Pons (tissue), 1 donor: ENCODE data around the gene S100P.

ENCODE experiments used
- DNase-seq: peaks from one replicate; pipeline ENCODE4 v3.0.0-alpha.2; 2016; ENCODE audit warnings: low spot score

S100P gene

DNA sequence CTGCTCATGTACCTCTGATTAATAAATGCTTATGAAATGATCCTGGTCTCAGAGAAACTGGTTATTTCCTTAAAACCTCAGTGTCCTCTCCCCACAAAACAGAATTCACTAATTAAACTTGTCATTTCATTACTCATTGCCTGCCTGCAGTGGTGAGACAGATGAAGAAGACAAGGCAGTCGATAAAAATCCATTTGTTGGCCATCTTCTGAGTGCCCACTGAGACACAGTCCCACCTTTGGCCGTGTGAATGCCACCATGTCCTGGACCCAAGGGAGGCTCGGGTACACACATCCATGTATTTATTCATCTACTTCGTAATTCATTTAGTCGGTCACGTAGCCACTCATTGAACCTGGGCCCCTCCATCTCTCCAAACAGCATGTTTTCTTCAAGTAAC, 3.5 kb downstream of the S100P start:
- no peak for DNase-seq

DNA sequence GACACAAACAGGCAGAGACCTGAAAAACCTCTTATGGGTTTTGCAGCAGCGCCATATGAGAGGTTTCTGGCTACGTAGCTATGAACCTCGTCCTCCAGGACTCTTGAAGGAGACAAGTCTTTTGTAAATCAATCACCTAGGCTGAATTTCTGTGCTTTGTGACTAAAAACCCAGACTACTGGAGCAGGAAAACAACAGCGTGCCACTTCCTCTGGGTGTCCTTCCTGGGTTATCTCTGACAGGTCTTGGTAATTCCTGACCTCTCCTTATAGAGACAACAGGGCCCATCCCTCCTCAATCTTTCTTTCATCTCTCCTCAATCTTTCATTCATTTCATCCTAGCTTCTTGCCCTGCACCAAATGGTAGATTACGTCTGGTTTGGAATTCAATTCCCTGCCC, 5.7 kb downstream of the S100P start:
- DNase-seq, result no peak

DNA sequence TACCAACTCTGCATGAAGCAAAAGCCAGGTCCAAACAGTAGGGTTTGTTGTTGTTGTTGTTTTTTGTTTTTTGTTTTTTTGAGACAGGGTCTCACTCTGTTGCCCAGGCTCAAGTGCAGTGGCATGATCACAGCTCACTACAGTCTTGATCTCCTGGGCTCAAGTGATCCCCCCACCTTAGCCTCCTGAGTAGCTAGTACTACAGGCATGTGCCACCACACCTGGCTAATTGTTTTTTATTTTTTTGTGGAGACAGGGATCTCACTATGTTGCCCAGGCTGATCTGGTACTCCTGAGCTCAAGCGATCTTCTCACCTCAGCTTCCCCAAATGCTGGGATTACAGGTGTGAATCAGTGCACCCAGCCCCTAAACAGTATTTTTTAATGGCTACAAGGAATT, 6.2 kb downstream of the S100P start:
- no peak for DNase-seq

DNA sequence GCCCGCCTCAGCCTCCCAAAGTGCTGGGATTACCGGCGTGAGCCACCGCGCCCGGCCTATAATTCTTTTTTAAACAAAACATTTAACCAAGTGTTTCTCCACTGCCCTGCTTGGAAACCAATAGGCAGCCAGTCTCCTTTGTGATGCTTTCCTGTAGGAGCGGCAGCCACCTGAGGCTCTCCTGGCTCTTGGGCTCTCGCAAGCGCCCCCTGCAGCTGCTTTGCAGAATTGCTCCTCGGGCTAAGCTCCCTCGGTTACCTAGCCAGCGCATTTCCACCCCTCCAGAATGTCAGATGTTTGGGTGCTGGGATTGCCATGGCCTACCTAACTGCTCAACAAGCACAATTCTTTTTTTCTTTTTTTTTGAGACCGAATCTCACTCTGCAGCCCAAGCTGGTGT, 7.7 kb downstream of the S100P start:
- no peak for DNase-seq

DNA sequence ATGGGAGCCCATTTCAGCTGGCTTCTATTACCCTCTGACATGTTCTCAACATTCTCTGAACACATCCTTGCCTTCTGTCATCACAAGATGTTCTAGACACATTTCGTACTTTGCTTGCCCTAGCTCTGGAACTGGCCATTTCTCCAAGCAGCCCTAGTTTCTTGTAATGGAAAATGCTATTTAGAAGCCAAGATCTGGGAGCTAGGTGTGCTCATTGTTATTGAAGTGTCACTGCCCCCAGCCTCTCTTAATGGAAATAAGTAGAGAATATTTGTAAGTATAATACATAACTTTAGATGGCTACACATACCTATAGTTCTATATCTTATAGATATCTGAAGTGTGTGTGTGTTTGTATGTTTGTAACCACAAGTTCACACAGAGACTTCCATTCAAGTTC, 9.1 kb downstream of the S100P start:
- no peak for DNase-seq

DNA sequence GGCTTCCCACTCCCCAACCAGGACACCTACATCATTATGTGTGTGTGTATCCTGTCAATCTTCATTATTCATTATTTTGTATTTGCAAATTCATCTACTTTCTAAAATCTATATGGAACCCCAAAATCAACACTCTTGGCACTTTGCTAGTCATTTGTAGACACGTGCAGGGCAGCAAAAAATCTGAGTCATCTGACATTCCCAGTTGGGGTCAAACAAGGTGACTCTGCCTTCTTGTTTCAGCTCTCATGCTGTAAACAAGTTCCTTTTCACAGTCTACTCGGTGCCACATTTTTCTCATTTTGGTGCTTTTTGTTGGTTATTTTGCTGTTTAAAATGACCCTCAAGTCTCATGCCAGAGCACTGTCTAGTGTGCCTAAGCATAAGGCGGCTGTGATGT, 10.1 kb downstream of the S100P start:
- DNase-seq, result no peak

DNA sequence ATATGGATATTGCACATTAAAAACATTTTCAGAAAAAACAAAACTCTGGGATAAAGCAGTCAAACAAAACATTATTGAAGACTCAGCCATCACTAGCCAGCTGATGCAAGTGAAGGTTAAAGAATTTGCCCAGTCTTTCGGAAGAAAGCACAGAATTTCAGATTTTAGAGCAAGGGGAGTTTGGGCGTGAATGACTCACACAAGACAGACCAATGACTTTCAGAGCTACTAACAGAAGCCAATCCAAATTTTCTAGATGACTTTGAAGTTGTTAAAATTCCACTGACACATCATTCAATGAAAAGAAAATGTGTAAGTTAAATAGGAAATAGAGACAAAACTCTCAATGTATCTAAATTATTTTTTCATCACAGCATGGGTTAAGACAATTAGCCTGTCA, 12.0 kb downstream of the S100P start:
- no peak for DNase-seq

DNA sequence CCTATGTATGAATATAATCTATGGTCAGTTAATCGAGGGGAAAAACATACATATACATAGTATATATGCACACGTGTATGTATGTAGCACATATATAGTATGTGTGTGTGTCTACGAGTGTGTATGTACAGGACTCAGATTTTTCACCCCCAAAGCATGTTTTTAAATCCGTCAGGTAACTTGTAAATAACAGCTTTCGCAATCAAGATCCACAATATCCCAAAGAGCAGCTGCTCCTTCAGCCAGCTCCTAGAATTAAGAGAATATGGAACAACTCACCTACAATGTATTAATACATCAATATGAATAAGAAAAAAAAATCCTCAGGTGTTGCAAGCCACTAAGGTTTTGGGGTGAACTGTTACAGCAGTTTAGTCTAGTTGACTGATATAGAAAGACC, 12.5 kb downstream of the S100P start:
- DNase-seq, result no peak

DNA sequence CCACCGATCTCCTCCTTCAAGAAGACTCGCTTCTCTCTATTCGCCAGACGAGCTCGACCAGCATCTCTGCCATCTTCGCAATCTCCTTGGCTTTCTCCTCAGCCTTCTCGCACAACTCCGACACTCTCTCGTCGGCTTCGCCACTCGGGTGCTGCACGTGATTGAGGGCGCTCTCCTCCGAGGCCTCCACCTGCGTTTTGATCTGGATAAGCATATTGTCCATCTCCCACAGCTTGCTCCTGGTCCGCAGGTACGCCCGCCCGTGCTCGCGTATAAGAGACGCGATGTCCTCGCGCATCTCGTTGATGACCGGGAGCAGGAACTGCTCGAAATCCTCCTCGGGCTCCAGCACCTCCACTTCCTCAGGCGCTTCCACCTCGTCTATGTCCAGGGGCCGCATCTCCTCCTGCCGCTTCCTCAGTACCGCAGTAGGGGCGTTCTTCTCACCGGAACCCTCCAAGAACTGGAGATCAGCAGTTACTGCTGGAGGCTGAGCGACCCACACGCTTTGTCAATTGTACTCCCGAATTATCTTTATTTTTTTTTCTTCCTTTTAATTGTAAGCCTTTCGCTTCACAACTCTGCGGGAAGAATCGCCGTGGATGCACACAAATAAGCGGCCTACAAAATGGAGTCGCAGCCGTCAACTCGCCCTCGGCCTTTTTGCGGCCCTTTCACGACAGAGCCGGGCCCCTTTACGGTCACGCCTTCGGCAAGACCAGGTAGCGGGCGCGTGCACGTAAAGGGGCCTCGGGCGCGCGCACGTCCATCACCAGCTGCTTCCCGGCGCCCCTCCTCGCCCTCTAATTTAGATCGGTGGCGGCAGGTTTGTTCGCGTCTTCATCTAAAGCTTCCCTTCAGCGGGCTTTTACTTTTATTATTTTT, 15.8 kb downstream of the S100P start, which contains the start of gene MRFAP1L1:
Gene MRFAP1L1, minus strand, starts transcription at position 636 of the 885 bp plus-strand sequence. Its CDS starts 236 bp downstream, at position 400.
- peak; percentile 93 for DNase-seq

DNA sequence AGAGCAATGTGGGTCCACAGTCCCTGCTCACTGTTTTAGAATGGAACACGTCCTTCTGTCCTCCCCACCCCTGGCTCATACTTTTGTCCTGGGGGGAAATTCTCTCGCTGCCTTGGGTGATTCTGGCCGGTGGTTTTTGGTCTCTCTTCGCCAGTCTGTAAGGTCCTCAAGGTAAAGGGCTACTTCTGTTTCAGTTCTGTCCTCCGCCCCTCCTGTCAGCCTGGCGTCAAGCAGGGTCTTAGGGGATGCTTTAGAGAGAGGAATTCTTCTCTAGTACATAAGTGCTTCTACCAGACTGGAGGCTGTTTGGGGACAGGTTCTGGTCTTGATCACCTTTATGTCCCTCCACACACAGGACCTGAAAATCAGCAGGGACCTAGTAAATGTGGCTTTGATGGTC, 16.6 kb downstream of the S100P start:
- no peak for DNase-seq

DNA sequence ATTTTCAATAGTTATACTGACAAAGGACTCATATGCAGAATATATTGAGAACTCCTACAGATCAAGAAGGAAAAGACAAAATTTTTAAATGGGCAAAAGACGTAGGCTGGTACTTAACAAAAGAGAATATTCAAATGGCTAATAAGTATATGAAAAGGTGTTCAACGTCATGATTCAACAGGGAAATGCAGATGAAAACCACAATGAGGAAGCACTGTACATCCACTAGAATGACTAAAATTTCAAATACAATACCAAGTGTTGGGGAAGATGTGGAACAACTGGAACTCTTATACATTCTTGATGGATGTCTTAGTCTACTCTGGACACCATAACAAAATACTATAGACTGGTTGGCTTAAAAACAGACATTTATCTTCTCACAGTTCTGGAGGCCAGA, 17.3 kb downstream of the S100P start:
- no peak for DNase-seq

DNA sequence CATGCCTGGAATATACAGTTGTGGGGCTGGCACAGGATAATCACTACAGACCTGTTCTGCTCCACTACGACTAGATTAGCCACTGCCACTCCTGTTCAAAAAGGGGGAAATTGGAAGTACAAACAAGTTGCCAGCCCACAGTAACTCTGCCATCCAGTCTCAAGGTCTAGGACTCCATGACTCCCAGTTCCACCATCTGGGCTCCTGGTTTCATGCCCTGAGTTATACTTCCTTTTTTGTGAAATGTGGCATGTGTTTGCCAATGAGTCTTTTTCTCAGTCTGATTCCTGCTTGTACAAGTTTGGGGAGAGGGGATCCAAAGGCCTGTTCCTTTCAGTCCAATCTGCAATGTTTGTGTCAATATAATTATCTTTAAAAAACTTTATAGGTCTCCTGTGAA, 21.3 kb downstream of the S100P start:
- no peak for DNase-seq

DNA sequence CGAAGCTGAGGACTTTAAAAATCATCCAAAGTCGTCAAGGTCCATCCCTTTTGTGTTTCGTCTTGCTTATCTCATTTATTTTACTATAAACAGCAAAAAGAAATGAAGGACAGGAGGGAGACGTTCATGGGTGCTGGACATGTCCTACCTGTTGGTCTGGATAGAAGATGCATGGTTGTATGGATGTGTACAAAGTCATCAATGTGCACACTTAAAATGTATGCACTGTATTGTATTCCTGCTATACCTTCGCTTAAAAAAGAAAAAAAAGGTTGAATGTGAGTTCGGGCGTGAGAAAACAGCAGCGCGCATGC, 22.0 kb downstream of the S100P start:
- no peak for DNase-seq

DNA sequence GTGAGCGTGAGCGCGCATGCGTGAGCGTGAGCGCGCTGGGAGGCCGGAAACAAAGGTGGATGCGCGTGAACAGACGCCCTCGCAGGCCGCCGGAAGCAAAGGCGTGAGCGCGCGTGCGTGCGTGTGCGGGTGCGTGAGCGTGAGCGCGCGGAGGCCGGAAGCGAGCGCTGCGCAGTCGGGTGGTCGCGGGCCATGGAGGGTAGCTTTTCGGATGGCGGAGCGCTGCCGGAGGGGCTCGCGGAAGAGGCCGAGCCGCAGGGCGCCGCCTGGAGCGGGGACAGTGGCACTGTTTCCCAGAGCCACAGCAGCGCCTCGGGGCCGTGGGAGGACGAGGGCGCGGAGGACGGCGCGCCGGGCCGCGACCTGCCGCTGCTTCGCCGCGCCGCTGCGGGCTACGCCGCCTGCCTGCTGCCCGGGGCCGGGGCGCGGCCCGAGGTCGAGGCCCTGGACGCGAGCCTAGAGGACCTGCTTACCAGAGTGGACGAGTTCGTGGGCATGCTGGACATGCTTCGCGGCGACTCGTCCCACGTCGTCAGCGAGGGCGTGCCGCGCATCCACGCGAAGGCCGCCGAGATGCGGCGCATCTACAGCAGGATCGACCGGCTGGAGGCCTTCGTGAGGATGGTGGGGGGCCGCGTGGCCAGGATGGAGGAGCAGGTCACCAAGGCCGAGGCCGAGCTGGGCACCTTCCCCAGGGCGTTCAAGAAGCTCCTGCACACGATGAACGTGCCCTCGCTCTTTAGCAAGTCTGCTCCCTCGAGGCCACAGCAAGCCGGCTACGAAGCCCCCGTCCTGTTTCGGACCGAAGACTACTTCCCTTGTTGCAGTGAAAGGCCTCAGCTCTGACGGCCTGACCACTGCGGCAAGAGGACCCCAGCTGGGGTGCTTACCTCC, 22.6 kb downstream of the S100P start, which contains the start of gene BLOC1S4:
Gene BLOC1S4, plus strand, starts transcription at position 157 of the 894 bp plus-strand sequence. Its CDS starts 36 bp downstream, at position 193.
- DNase-seq, result peak; percentile 88

DNA sequence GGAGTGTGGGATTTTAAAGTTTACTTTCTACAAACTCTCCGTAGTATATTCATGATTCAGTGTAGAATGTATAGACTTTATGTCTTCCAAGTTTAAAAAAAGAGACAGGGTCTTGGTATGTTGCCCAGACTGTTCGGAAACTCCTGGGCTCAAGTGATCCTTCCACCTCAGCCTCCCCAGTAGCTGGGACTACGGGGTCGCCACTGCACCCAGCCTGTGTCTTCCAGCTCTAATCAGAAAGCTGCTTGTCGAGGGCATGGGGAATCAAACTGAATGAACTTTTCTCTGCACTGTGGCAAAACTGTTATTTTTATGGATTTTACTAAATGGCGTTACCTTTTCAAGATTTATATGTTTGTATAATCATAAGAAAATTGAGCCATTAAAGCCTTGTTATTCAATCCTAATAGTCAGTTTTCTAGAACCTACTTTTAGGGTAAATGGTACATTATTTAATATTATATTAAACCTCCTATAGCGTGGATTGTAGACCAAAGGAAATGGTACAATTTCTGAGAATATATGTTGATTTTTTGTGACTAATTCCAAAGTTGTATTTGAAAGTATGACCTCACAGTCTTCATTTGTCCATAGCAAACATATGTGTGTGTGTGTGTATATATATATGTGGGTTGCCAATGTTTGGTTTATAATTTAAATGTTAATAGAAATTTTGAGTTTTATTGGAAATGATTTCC, 23.4 kb downstream of the S100P start:
- no peak for DNase-seq

DNA sequence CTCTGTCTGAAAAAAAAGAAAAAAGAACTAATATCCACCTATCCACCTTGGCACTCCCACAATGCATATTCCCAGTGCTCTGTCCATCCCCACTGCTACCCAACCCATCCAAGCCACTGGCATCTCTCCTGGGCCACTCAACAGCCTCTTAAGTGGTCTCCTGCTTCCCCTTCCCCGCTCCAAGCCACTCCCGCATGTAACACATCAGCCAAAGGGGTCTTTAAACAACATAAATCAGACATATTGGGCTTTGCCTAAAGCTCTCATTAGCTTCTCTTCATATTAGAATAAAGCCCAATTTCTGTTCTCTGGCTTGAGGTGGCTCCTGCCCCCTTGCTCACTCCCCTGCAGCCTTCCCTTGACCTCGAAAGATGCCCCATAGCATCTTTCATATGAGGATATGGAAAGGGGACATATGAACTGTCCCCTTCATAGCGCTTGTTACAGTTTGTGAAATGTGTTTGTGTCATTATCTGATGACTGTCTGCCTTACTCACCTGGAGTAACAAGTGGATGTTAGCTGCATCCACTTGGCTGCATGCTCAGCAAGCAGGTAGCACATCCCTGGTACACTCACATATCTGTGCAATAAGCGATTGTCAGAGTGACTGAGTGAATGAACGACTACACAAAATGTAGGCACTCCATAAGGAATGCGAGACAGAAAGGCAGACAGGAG, 25.4 kb downstream of the S100P start:
- no peak for DNase-seq

DNA sequence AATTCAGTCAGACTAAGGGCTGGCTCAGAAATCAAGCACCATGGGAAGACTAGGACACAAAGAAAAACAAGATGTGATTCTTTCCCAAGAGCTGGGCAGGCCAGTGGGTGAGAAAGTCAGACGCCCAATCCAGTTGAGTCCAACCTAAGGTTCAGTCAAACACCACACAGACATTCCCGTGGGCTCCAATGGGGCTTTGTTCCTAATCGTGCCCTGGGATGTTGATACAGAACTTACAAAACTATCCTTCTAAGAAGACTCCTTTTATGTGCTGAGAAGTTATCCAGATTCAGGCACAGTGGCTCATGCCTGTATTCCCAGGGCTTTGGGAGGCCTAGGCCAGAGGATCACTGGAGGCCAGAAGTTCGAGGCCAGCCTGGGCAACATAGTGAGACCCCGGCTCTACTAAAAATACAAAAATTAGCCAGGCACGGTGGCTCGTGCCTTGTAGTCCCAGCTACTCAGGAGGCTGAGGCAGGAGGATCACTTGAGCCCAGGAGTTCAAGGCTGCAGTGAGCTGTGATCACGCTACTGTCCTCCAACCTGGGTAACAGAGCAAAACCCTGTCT, 26.0 kb downstream of the S100P start:
- DNase-seq, result no peak

DNA sequence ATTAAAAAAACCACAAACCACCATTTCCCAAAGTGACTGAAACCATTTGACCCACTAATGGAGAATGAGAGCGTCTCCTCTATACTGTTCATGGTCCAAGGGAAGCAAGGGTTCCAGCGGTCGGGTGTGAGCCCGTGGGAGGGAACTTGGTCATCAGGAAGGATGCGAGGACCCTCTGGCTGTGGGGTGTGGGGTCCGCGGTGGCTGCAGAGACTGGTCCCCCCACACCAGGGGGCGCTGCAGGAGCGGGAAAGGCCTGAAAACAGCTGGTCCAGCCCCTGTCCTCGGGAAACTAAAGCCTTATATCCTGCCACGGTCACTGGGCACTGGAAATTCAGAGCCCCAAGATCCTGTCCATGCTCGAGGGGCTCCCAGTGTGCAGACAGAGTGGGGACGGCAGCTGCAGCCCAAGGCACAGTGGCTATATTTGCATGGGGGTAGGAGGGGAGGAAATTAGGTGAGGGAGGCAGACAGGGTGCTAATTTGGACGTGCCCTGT, 26.6 kb downstream of the S100P start:
- DNase-seq, result peak; percentile 84

DNA sequence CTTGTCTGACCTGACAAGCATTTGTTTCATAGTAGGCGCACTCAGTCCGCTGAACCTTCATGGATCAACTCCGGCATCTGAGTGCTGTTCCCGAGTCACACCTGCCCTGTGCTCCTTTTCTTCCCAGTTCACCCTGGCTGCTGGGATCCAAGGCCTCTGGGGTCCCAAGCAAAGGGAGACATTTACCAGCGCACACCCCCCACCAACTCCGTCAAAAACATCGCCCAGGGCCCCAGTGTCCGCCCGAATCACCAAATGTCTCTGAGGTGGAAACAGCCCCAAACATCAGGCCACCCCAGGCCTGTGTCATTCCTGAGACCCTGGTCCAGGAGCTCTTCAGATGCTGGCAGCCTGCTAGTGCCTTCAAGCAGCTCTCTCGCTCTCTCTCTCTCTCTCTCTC, 27.4 kb downstream of the S100P start:
- no peak for DNase-seq

DNA sequence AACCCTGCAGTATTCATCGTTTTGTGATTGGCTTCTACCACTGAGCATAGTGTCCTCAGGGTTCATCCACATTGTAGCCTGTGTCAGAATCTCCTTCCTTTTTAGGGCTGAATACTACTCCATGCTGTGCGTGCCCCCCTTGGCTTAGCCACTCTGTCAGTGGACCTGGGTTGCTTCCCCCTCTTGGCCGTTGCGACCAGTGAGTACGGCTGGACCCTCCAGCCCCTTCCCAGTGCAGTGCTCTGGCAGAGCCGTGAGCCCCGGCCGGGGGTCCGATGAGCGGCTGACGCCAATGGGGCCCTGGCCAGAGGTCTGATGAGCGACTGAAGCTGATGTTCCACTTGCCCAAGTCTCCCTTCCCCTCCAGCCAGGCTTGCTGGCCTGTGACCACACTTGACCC, 29.2 kb downstream of the S100P start:
- no peak for DNase-seq

DNA sequence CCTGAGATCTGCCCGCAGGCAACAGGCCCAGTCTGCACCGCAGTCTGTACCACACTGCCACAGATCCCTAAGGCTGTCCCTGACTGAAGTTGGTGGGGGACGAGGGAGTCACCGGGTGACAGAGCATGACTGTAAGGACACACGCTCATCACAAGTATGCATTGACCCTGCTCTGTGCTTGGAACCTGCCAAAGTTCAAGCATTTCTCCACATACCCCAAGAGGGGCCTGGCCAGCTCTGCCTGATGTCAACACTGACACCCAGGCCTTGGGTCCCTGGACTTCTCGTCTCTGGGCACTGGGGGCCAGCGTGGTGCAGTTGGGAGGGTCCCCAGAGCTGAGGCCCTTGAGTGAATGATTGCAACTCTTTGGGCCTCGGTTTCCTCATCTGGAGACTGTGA, 30.2 kb downstream of the S100P start:
- no peak for DNase-seq
